CD4-positive, alpha-beta T cell treated with Interferon alpha-2 for 1 hour (primary cell): ENCODE measurements around the gene MYOM1.
A peak's percentile ranks its signal among the peaks of the same experiment; 100 is the strongest.
"Not testable (repeated sequence)": the region's sequence is repeated elsewhere in the genome, so short reads cannot be mapped to it uniquely, and the experiment has no call there.

Source experiments
- DNase-seq, 2 donors: peaks; one replicate each; pipeline ENCODE4 v3.0.0-alpha.2; 2020 to 2022

MYOM1 gene

DNA sequence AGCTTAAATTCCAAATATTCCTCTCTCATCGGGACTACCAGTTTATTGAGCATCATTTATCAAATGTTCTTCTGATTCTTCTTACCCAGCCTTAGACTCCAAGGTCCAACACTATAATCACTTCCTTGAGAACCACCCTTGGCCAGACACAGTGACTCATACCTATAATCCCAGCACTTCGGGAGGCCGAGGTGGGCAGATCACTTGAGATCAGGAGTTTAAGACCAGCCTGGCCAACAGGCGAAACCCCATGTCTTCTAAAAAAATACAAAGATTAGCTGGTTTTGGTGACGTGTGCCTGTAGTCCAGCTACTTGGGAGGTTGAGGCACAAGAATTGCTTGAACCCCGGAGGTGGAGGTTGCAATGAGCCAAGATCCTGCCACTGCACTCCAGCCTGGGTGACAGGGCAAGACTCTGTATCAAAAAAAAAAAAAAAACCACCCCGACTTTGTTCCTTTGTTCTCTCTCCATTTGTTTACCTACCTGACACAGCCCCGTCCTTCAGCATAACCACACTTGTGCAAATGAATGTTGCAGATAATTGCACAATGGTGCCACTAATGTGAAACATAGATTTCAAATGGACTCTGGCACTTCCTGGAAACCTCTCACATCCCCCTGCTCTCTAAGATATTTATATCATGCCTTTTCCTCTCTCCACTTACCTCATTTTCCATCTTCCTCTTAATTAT is 167.9 kb downstream of the MYOM1 start:
- DNase-seq = peak in 1 of 2 donors; percentile 41

DNA sequence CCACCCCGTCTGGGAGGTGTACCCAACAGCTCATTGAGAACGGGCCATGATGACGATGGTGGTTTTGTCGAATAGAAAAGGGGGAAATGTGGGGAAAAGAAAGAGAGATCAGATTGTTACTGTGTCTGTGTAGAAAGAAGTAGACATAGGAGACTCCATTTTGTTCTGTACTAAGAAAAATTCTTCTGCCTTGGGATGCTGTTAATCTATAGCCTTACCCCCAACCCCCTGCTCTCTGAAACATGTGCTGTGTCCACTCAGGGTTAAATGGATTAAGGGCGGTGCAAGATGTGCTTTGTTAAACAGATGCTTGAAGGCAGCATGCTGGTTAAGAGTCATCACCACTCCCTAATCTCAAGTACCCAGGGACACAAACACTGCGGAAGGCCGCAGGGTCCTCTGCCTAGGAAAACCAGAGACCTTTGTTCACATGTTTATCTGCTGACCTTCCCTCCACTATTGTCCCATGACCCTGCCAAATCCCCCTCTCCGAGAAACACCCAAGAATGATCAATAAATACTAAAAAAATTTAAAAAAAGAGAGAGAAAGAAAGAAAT is 169.8 kb downstream of the MYOM1 start:
- not testable (repeated sequence) for DNase-seq

DNA sequence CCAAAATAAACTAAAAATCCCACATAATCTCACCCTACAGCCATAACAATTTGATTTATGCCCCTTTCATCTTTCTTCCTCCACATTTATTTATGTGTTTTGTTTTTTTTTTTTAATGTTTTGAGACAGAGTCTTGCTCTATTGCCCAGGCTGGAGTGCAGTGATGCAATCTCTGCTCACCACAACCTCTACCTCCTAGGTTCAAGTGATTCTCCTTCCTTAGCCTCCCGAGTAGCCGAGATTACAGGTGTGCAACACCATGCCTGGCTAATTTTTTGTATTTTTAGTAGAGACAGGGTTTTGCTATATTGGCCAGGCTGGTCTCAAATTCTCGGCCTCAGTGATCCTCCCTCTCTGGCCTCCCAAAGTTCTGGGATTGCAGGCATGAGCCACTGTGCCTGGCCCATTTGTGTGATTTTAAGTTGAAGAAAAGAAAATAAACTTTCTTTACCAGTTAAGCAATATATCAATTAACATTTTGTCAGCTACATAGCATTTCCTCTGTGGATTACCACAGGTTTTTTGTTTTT is 170.9 kb downstream of the MYOM1 start:
- DNase-seq = no peak

- DNase-seq = no peak
Measured at GRCh38 chr18:3048121-3048520, 171.6 kb downstream of the MYOM1 start.

DNA sequence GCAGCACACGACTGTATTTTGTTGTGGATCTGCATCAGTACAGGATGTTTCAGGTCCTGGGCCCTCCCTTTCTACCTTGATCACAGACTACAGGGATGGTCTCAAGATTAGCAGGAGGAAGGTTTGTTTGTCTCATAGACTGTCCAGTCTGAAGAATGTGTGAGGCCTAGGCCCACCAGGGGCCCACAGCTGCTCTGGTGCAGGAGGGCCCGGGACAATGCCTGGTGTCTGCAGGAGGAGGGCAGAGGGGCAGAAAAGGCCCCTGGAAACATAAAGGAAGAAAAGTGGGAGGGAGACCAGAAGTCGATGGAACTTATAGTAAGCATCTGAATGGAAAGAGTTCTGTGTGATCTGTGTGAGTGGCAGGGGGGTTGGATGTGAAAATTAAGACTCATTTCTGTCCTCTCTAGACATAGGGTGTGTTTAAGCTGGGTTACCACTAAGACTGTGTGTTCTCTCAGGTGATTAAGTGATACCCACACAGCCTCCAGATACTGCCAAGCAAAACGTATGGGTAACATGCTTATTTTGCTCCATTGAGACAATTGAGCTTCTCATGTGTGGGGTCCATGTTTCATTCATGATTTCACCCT is 173.5 kb downstream of the MYOM1 start:
- DNase-seq = no peak

DNA sequence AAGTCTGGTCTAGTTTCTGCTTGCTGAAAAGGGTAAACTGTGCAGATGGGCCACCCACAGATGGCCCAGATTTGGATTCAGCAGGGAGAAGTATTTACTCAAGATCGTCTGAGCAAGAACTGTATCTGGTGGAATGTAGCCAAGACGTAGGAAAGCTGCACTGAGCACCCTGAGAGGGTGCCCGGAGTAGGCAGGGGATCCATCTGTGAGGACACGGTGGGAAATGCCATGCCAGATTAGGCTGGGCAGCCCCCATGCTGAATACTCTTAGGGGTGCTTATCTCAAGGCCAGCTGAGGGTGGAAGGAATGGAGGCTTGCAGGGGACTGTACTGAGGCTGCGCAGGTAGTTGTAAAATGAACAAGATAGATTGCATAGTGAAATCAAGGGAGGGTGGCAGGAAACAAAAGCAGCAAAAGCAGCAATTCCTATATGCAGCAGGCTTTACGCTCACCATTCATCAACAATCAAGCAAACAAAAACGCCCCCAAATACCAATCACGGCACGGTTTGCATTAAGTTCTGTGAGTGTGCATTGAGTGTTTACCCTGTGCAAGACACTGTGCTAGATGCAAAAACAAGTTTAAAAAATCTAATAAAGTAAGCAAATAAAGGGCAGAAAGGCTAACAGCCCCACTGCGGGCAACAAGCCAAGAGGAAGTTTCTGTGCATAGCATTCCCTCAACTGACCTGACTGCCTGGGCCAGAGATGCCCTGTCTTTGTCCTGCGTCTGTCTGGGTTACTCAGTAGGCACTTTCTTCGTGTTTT is 174.7 kb downstream of the MYOM1 start:
- no peak for DNase-seq

DNA sequence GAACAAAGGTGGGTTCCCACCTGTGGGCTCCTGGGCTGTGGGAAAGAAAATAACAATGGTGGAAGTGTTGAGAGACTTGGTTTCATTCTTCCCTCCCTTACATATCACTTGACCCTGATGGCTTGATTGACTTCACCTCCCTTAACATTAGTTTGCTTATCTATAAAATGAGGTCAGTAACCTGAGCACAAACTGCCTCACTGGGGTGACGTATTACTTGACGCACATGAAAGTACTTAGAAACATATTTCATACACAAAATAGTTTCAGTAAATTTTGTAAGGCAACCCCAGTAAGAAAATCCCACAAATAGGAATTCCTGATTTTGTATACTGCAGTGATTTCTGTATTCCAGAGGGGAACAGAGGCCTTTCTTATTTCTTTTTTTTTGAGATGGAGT is 177.4 kb downstream of the MYOM1 start:
- DNase-seq = no peak

- DNase-seq = no peak
Measured at GRCh38 chr18:3041843-3042242, 177.9 kb downstream of the MYOM1 start.

DNA sequence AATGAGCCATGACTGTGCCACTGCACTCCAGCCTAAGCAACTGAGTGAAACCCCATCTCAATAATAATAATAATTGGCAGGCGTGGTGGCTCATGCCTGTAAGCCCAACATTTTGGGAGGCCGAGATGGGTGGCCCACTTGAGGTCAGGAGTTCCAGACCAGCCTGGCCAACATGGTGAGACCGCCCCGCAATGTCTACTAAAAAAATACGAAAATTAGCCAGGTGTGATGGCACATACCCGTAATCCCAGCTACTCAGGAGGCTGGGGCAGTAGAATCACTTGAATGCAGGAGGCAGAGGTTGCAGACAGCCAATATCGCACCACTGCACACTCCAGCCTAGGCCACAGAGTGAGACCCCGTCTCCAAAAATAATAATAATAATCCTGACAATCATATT is 178.9 kb downstream of the MYOM1 start:
- no peak for DNase-seq

DNA sequence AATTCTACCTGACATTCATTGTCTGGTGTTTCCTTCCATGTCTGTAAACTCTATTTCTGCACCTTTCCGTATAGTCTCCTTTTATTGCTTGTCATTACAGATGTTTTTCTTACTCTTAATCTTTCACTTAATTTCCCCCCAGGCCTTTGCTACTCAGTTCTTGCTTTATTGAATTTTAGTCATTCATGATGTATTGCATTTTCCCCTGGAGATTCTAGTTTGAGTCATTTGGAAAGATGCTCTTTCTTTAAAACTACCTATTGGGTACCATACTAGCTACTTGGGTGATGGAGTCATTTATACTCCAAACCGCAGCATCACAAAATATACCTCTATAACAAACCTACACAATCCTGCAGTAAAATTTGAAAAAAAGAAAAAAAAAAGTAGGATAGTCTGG is 179.6 kb downstream of the MYOM1 start:
- no peak for DNase-seq

- peak in 1 of 2 donors; percentile 22 for DNase-seq
Measured at GRCh38 chr18:3037423-3037915, 182.3 kb downstream of the MYOM1 start.

- no peak for DNase-seq
Measured at GRCh38 chr18:3036108-3036507, 183.7 kb downstream of the MYOM1 start.

DNA sequence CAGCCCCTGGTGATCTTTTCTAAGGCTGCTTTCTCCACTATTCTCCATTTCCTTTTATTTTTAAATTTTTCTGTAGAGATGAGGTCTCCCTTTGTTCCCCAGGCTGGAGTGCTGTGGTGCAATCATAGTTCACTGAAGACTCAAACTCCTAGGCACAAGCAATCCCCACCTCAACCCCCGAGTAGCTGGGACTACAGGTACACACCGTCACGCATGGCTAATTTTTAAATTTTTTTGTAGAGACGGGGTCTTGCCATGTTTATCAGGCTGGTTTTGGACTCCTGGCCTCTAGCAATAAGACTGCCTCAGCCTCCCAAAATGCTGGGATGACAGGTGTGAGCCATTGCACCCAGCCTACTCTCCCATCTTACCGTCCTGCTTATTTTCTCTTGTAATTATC is 184.1 kb downstream of the MYOM1 start:
- no peak for DNase-seq

- no peak for DNase-seq
Measured at GRCh38 chr18:3032721-3033120, 187.0 kb downstream of the MYOM1 start.

DNA sequence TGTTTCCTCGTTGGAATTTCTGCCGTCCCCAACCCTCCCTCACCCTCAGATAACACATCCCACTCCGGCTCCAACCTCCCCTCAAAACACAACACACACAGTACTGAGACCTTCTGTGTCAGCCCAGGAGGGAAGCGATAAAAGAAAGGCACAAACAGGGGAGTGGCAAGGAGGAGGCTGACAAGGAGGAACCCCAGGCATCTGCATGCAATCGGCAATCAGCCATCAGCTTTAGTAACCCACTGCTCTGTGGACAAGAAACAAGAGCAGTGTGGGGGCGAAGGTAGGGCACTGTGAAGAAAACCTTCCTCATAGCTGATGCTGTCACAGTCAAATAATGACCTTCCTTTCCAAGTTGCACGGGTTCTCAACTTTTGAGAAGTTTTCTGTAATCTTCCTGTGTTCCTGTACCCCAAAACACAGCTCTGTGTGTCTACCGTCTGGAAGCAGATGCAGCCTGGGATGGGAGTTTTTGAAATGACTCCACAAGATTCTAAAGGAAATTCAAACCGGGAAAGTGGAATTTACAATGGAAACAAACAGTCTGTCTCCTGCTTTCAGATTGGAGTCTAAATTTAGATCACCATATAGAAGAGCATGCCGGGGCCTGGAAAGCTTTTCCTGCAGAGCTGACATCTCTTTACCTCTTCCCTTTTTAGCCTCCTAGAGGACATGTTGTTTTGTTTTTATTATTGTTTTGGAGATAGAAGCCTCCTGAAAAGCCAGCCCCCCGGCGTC is 190.4 kb downstream of the MYOM1 start:
- no peak for DNase-seq

DNA sequence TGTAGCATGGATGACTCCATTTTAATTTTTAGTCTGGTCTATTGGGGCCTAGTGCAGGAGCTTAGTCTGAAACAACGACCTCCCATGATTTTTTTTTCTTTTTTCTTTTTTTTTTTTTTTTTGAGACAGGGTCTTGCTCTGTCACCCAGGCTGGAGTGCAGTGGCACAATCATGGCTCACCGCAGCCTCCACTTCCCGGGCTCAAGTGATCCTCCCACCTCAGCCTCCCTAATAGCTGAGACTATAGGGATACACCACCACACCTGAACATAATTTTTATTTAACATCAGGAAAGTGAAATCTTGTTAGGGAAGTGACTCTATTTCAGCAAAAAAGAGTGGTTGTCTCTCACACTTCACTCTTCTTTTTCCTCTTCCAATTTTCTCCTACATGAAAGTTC is 191.7 kb downstream of the MYOM1 start:
- DNase-seq = not testable (repeated sequence)

GRCh38 chr18:3027370-3027891 is 192.3 kb downstream of the MYOM1 start:
- DNase-seq = no peak

- no peak for DNase-seq
Measured at GRCh38 chr18:3025544-3025943, 194.2 kb downstream of the MYOM1 start.

GRCh38 chr18:3023603-3024002 is 196.2 kb downstream of the MYOM1 start:
- not testable (repeated sequence) for DNase-seq
